ENCODE data around the gene LOXL3.

LOXL3 gene

GRCh38 chr2:74507145-74507925 lies 46.4 kb downstream of the LOXL3 start, which contains the start of gene PCGF1:
PCGF1 (minus strand) TSS chr2:74507695; CDS start chr2:74507668, 27 bp downstream.
- peak; percentile 98 for DNase-seq (ENCODE audit: low read depth)

GRCh38 chr2:74505448-74506246 lies 48.1 kb downstream of the LOXL3 start:
- DNase-seq (ENCODE audit: low read depth) = no peak

- DNase-seq (ENCODE audit: low read depth) = no peak
Observed at GRCh38 chr2:74504591-74504990, 49.2 kb downstream of the LOXL3 start.

GRCh38 chr2:74503506-74504475 lies 50.0 kb downstream of the LOXL3 start:
- no peak for DNase-seq (ENCODE audit: low read depth)

- peak; percentile 77 for DNase-seq (ENCODE audit: low read depth)
Observed at GRCh38 chr2:74502720-74503505, 50.8 kb downstream of the LOXL3 start.

- no peak for DNase-seq (ENCODE audit: low read depth)
Observed at GRCh38 chr2:74502147-74502719, 51.5 kb downstream of the LOXL3 start.

- DNase-seq (ENCODE audit: low read depth) = no peak
Observed at GRCh38 chr2:74501335-74502071, 52.2 kb downstream of the LOXL3 start.

GRCh38 chr2:74500578-74500946 lies 53.2 kb downstream of the LOXL3 start:
- no peak for DNase-seq (ENCODE audit: low read depth)

GRCh38 chr2:74499940-74500577 lies 53.7 kb downstream of the LOXL3 start:
- DNase-seq (ENCODE audit: low read depth) = no peak

GRCh38 chr2:74499267-74499939 lies 54.3 kb downstream of the LOXL3 start, which contains the start of gene LBX2:
LBX2 (minus strand) TSS chr2:74499603; CDS start chr2:74499537, 66 bp downstream.
- DNase-seq (ENCODE audit: low read depth) = no peak

GRCh38 chr2:74498500-74499266 lies 55.1 kb downstream of the LOXL3 start:
- DNase-seq (ENCODE audit: low read depth) = no peak

- no peak for DNase-seq (ENCODE audit: low read depth)
Observed at GRCh38 chr2:74497777-74498499, 55.8 kb downstream of the LOXL3 start.

- no peak for DNase-seq (ENCODE audit: low read depth)
Observed at GRCh38 chr2:74496997-74497776, 56.6 kb downstream of the LOXL3 start.

- DNase-seq (ENCODE audit: low read depth) = no peak
Observed at GRCh38 chr2:74495440-74495839, 58.3 kb downstream of the LOXL3 start.

- DNase-seq (ENCODE audit: low read depth) = no peak
Observed at GRCh38 chr2:74493546-74493945, 60.2 kb downstream of the LOXL3 start.

GRCh38 chr2:74491648-74492544 lies 61.8 kb downstream of the LOXL3 start:
- no peak for DNase-seq (ENCODE audit: low read depth)
